BJ (cell line): ENCODE data around the gene NCOA1. TPM values are rescaled to one million over a fixed set of nuclear protein-coding genes. Genes with fewer than 3 reads are reported as not detected.

Source experiments
- CTCF ChIA-PET: fragments of 350-600 bp; formaldehyde crosslinking; extraction: SDS; loops from one replicate; lab custom pipeline; 2021; ENCODE audit warnings: antibody characterized with exemption, inconsistent platforms; lab: Yijun Ruan, JAX
- POLR2A ChIA-PET: fragments of 300-600 bp; sonication (Branson Sonifier 250); formaldehyde crosslinking; extraction: SDS; loops from one replicate; lab custom pipeline; 2021; ENCODE audit warnings: antibody characterized with exemption; lab: Charles Lee
- DNase-seq: peaks from one replicate; pipeline ENCODE4 v3.0.0-alpha.2; 2011; ENCODE audit warnings: low read depth
- H3K27me3 ChIP-seq: 2 replicates; pipeline ENCODE4 v1.6.0; 2011; ENCODE audit warnings: low read length; ENCODE audit not compliant: control insufficient read depth, insufficient read depth
- H3K36me3 ChIP-seq: 2 replicates; pipeline ENCODE4 v1.5.1; 2011; ENCODE audit warnings: low read length; ENCODE audit not compliant: control insufficient read depth, insufficient read depth
- H3K4me3 ChIP-seq: 2 replicates; pipeline ENCODE4 v1.5.1; 2011; ENCODE audit warnings: low read depth, mild to moderate bottlenecking, control low read depth, low read length
- polyA plus RNA-seq: library from polyadenylated mRNA; depleted of rRNA; stranded (reverse); fragments of >200 nt; gene quantifications from 2 replicates; pipeline ENCODE4 v1.2.3, GENCODE V29; 2011
- TF ChIP-seq, protein P1 (sequence below): IDR thresholded peaks from 2 replicates; pipeline ENCODE4 v1.5.1; 2011; ENCODE audit warnings: low read depth, mild to moderate bottlenecking, control low read depth, inconsistent platforms, low read length, moderate library complexity; ENCODE audit not compliant: insufficient read depth

Gene NCOA1
- polyA plus RNA-seq, 1 experiment, result 16.0 TPM

DNA sequence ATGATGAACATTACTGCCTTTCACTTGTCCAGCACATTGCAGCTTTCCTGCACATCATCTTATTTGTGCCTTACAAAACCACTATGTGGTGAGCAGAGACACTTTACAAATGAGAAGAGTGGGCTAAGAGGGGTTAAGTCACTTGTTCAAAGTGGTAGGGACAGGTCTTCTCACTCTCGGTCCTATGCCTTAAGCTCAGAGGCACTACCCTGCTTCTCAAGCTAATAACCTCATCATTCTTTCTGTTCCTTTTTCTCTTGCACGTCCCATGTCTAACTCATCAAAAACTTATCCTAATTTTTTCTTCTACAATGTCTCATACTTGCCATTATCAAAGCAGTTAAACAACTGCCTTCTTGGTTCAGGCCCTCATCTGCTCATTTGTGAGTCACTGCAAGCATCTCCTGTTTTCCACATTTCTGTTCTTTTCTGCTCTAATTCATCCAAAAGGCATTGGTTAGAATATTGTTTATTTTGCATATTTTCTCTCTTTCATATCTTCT lies 21.9 kb upstream of the NCOA1 start:
- POLR2A ChIA-PET, result no interaction called here
- no peaks in the 10 kb centered on the region for H3K36me3 ChIP-seq
- CTCF ChIA-PET, result interaction anchor here (0.6 kb wide), 1 partner anchor 646 kb away, joined by 4 read pairs; no protein-coding TSS in a partner anchor
- H3K27me3 ChIP-seq, result peaks cover 2% of the 10 kb centered on the region; the same call in 1 of the 2 replicates
- H3K4me3 ChIP-seq, result no peak overlapping the region
- no peak for DNase-seq
- TF ChIP-seq, protein P1, sequence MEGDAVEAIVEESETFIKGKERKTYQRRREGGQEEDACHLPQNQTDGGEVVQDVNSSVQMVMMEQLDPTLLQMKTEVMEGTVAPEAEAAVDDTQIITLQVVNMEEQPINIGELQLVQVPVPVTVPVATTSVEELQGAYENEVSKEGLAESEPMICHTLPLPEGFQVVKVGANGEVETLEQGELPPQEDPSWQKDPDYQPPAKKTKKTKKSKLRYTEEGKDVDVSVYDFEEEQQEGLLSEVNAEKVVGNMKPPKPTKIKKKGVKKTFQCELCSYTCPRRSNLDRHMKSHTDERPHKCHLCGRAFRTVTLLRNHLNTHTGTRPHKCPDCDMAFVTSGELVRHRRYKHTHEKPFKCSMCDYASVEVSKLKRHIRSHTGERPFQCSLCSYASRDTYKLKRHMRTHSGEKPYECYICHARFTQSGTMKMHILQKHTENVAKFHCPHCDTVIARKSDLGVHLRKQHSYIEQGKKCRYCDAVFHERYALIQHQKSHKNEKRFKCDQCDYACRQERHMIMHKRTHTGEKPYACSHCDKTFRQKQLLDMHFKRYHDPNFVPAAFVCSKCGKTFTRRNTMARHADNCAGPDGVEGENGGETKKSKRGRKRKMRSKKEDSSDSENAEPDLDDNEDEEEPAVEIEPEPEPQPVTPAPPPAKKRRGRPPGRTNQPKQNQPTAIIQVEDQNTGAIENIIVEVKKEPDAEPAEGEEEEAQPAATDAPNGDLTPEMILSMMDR, result no peak

DNA sequence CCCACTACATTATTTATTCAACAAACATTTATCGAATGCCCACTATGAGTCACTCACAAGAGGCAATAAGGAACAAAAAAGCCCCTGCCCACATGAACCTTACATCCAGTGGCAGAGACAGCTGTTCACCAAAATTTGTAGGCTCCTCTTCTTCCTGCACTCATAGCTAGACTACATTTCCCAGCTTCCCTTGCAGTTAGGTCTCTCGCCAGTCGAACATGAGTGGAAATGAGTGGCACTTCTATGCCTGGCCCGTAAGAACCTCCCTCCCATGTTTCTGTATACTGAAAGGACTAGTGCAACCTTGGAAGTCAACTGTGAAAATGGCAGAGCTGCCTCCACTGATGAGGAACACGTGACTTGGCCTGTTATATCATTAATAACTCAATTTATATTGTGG lies 19.4 kb upstream of the NCOA1 start:
- ChIA-PET CTCF (no interaction called here), POLR2A (no interaction called here)
- Histone ChIP-seq H3K27me3 (no peaks in the 10 kb centered on the region), H3K36me3 (no peaks in the 10 kb centered on the region), H3K4me3 (no peak overlapping the region)
- TF ChIP-seq, protein P1, result no peak
- no peak for DNase-seq

DNA sequence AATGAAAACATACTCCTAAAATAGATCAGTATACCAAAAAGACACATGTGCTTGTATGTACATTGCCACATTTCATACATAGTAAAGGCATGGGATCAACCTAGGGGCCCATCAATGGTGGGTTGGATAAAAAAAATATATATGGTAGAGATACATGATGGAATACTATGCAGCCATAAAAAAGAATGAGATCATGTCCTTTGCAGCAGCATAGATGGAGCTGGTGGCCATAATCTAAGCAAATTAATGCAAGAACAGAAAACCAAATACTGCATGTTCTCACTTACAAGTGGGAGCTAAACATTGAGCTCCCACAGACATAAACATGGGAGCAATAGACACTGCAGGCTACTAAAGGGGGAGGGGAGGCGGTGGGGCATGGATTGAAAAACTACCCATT lies 18.6 kb upstream of the NCOA1 start:
- Histone ChIP-seq H3K27me3 (no peaks in the 10 kb centered on the region), H3K36me3 (no peaks in the 10 kb centered on the region), H3K4me3 (no peak overlapping the region)
- DNase-seq, result no peak
- TF ChIP-seq, protein P1, result no peak
- CTCF ChIA-PET, result interaction anchor here (1.6 kb wide), 1 partner anchor 11 kb away, joined by 4 read pairs; no protein-coding TSS in a partner anchor
- POLR2A ChIA-PET, result no interaction called here

DNA sequence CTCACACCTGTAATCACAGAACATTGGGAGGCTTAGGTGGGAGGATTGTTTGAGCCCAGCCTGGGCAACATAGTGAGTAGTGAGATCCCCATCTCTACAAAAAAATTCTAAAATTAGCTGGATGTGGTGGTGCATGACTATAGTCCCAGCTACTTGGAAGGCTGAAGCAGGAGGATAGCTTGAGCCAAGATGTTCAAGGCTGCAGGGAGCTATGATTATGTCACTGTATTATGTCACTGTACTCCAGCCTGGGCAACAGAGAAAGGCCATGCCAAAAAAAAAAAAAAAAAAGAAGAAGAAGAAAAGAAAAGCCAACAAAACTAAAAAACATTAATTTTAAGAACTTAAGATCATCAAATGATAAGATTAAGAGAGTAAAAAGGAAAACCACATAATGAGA lies 17.4 kb upstream of the NCOA1 start:
- TF ChIP-seq, protein P1, result no peak
- H3K36me3 ChIP-seq, result no peaks in the 10 kb centered on the region
- H3K27me3 ChIP-seq, result no peaks in the 10 kb centered on the region
- no peak for DNase-seq
- ChIA-PET CTCF (interaction anchor here (1.6 kb wide), 1 partner anchor 12 kb away, joined by 4 read pairs; no protein-coding TSS in a partner anchor), POLR2A (no interaction called here)
- no peak overlapping the region for H3K4me3 ChIP-seq

DNA sequence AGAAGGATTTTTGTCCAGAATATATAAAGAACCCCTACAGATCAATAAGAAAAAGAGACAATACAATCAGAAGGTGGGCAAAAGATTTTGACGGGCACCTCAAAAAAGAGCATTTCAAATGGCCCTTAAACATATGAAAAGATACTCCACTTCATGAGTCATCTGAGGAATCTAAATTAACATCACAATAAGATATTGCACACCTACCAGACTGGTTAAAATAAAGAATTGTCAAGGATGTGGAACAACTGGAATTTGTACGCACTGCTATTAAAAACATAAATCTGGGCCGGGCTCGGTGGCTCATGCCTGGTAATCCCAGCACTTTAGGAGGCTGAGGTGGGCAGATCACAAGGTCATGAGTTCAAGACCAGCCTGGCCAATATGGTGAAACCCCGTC lies 17.0 kb upstream of the NCOA1 start:
- CTCF ChIA-PET, result no interaction called here
- no peak for DNase-seq
- H3K27me3 ChIP-seq, result no peaks in the 10 kb centered on the region
- POLR2A ChIA-PET, result no interaction called here
- H3K36me3 ChIP-seq, result no peaks in the 10 kb centered on the region
- no peak overlapping the region for H3K4me3 ChIP-seq
- TF ChIP-seq, protein P1, result no peak
